ENCODE data around the gene KIAA0232. TPM values are rescaled to one million over a fixed set of nuclear protein-coding genes. Genes with fewer than 3 reads are reported as not detected.

KIAA0232 gene
- total and polyA plus RNA-seq, 10 of the 15 experiments (the other 5 are each of a cell fraction or from before 2014, with no cell fraction given), result 2.8 to 15.1 (median 10.8) TPM

DNA sequence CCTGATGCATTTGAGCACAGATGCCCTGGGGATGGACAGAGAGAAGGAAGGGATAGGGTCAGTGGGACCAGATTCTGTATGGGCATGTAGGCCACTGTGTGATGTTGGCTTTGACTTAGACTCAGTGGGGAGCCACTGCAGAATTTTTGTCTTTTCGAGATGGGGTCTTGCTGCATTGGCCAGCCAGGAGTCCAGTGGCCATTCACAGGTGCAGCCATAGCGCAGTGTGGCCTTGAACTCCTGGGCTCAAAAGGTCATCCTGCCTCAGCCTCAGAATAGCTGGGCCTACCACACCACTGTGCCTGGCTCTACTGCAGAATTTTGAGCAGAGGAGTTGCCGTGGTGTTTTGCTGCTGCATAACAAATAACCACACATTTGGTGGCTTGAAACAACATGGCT is 149.9 kb downstream of the KIAA0232 start:
- intact Hi-C loops (cut with micrococcal nuclease; ENCODE audit: unreplicated experiment), result no loop called here

More for the DNA sequence above, 149.9 kb downstream of the KIAA0232 start:
- Histone ChIP-seq H3K79me2 (ENCODE audit: control insufficient read depth, insufficient read depth, low read length) (no peaks in the 10 kb centered on the region; the same call in 1 of the 2 replicates), H4K20me1 (ENCODE audit: control insufficient read depth, insufficient read depth) (peaks cover 5% of the 10 kb centered on the region; the same call in 1 of the 2 replicates), H3K4me1 (ENCODE audit: control insufficient read depth, insufficient read depth, low read length) (no peaks in the 10 kb centered on the region), H3K27ac (ENCODE audit: control insufficient read depth, insufficient read depth) (no peak overlapping the region), H2AFZ (ENCODE audit: control insufficient read depth, low read depth, low read length) (no peak overlapping the region), H3K4me3 (no peak overlapping the region), H3K36me3 (ENCODE audit: control insufficient read depth in 2 of 2, insufficient read depth in 2 of 2, low read length in 1 of 2) (no peaks in the 10 kb centered on the region; a peak in 3 of 4 replicates), H3K9ac (ENCODE audit: control insufficient read depth, insufficient read depth, low read length) (no peak overlapping the region), H3K27me3 (replicated peaks in 1 of 2; ENCODE audit: control insufficient read depth in 2 of 2, insufficient read depth in 2 of 2, low read length in 1 of 2) (no peaks in the 10 kb centered on the region), H3K4me2 (ENCODE audit: control insufficient read depth, insufficient read depth) (no peak overlapping the region), H3K9me3 (replicated peaks; ENCODE audit: control insufficient read depth, insufficient read depth, low read length) (no peaks in the 10 kb centered on the region; the same call in 2 of the 3 replicates)
- in situ Hi-C loops (cut with MboI), result no loop called here
- BruUV-seq (replicated peaks), result no TSS peak
- 90% methylated on average over 3 of the region's 3 CpGs for WGBS (ENCODE audit: insufficient coverage, insufficient replicate concordance, low lambda C conversion rate, missing lambda C conversion rate)
- FAIRE-seq, result no peak
- CTCF ChIA-PET, result no interaction called here
- DNase-seq (ENCODE audit: low read depth, low spot score), result no peak
- SMC1A ChIA-PET (ENCODE audit: uncharacterized antibody, unreplicated experiment), result interaction anchor here (0.7 kb wide), 1 partner anchor 33 kb away, joined by 3 read pairs; no protein-coding TSS in a partner anchor
- no peak for TF ChIP-seq BACH1 (IDR thresholded peaks at IDR 0.05; ENCODE audit: borderline replicate concordance)
- no peak for TF ChIP-seq NFYB (IDR thresholded peaks at IDR 0.05; ENCODE audit: insufficient read depth, low read depth, low read length)
- TF ChIP-seq, protein P1, sequence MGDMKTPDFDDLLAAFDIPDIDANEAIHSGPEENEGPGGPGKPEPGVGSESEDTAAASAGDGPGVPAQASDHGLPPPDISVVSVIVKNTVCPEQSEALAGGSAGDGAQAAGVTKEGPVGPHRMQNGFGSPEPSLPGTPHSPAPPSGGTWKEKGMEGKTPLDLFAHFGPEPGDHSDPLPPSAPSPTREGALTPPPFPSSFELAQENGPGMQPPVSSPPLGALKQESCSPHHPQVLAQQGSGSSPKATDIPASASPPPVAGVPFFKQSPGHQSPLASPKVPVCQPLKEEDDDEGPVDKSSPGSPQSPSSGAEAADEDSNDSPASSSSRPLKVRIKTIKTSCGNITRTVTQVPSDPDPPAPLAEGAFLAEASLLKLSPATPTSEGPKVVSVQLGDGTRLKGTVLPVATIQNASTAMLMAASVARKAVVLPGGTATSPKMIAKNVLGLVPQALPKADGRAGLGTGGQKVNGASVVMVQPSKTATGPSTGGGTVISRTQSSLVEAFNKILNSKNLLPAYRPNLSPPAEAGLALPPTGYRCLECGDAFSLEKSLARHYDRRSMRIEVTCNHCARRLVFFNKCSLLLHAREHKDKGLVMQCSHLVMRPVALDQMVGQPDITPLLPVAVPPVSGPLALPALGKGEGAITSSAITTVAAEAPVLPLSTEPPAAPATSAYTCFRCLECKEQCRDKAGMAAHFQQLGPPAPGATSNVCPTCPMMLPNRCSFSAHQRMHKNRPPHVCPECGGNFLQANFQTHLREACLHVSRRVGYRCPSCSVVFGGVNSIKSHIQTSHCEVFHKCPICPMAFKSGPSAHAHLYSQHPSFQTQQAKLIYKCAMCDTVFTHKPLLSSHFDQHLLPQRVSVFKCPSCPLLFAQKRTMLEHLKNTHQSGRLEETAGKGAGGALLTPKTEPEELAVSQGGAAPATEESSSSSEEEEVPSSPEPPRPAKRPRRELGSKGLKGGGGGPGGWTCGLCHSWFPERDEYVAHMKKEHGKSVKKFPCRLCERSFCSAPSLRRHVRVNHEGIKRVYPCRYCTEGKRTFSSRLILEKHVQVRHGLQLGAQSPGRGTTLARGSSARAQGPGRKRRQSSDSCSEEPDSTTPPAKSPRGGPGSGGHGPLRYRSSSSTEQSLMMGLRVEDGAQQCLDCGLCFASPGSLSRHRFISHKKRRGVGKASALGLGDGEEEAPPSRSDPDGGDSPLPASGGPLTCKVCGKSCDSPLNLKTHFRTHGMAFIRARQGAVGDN (IDR thresholded peaks at IDR 0.05), result no peak
- no peak for TF ChIP-seq EP300 (IDR thresholded peaks at IDR 0.05; ENCODE audit: borderline replicate concordance in 1 of 2, control insufficient read depth in 1 of 2, low read depth in 2 of 2, low read length in 2 of 2)
- no peak for TF ChIP-seq ZNF622 (IDR thresholded peaks at IDR 0.05)
- no peak for TF ChIP-seq CHD1 (IDR thresholded peaks at IDR 0.05; ENCODE audit: low read depth, low read length)
- no peak for TF ChIP-seq WRNIP1 (IDR thresholded peaks at IDR 0.05; ENCODE audit: borderline replicate concordance, low read depth, low read length)
- no peak for TF ChIP-seq CBX5 (IDR thresholded peaks at IDR 0.05; ENCODE audit: low read depth)
- ATAC-seq, result no peak
- RAD21 ChIA-PET (ENCODE audit: unreplicated experiment), result no interaction called here
- POLR2A ChIA-PET, result no interaction called here

All from GM12878 (cell line).